NCI-H1930 (cell line): Measurements from ENCODE around the gene CFAP77.
"Not testable (repeated sequence)": the region's sequence is repeated elsewhere in the genome, so short reads cannot be mapped to it uniquely, and the experiment has no call there.

Experiments
- DNase-seq, 2 experiments: peaks; one replicate each; lab custom pipeline; 2025; lab: John Stamatoyannopoulos, UW

CFAP77 gene

GRCh38 chr9:132409828-132410528 is at the start of gene CFAP77:
CFAP77 (plus strand) TSS chr9:132410211; CDS start chr9:132410272, 61 bp downstream.
- DNase-seq, result peak; percentile 8 to 43

- DNase-seq, result no peak
Observed at GRCh38 chr9:132364068-132364467, 45.9 kb upstream of the CFAP77 start.

GRCh38 chr9:132365986-132366385 is 44.0 kb upstream of the CFAP77 start:
- no peak for DNase-seq

GRCh38 chr9:132366481-132366880 is 43.5 kb upstream of the CFAP77 start:
- DNase-seq, result no peak

- DNase-seq, result no peak
Observed at GRCh38 chr9:132367613-132368313, 42.2 kb upstream of the CFAP77 start.

- no peak for DNase-seq
Observed at GRCh38 chr9:132369421-132369820, 40.6 kb upstream of the CFAP77 start.

- no peak for DNase-seq
Observed at GRCh38 chr9:132370592-132370991, 39.4 kb upstream of the CFAP77 start.

- DNase-seq, result no peak
Observed at GRCh38 chr9:132372177-132373095, 37.6 kb upstream of the CFAP77 start.

GRCh38 chr9:132377769-132378168 is 32.2 kb upstream of the CFAP77 start:
- DNase-seq, result not testable (repeated sequence)

GRCh38 chr9:132378416-132378815 is 31.6 kb upstream of the CFAP77 start:
- DNase-seq, result not testable (repeated sequence)

- DNase-seq, result no peak
Observed at GRCh38 chr9:132381966-132382541, 28.0 kb upstream of the CFAP77 start.

- DNase-seq, result no peak
Observed at GRCh38 chr9:132383462-132383883, 26.5 kb upstream of the CFAP77 start.

GRCh38 chr9:132384376-132384775 is 25.6 kb upstream of the CFAP77 start:
- no peak for DNase-seq

GRCh38 chr9:132387133-132387532 is 22.9 kb upstream of the CFAP77 start:
- DNase-seq, result no peak

GRCh38 chr9:132390966-132391365 is 19.0 kb upstream of the CFAP77 start:
- no peak for DNase-seq

- no peak for DNase-seq
Observed at GRCh38 chr9:132391449-132391848, 18.6 kb upstream of the CFAP77 start.

GRCh38 chr9:132395560-132395959 is 14.5 kb upstream of the CFAP77 start:
- no peak for DNase-seq

GRCh38 chr9:132401824-132402223 is 8.2 kb upstream of the CFAP77 start:
- DNase-seq, result no peak

- no peak for DNase-seq
Observed at GRCh38 chr9:132404228-132404881, 5.7 kb upstream of the CFAP77 start.

GRCh38 chr9:132406554-132407122 is 3.4 kb upstream of the CFAP77 start, which contains the start of gene TTF1:
TTF1 (minus strand) TSS chr9:132406840; CDS start chr9:132402821, 4,019 bp downstream.
- DNase-seq, result peak; percentile 85 to 86

GRCh38 chr9:132407196-132407595 is 2.8 kb upstream of the CFAP77 start:
- DNase-seq, result no peak
